KOPT-K1 (cell line): Measurements from ENCODE around the gene WWC1.

ENCODE experiments used
- H3K27ac ChIP-seq: fragments of 200-600 bp; sonication (generic); 2 replicates; pipeline ENCODE4 v1.5.1; 2016; ENCODE audit warnings: antibody characterized with exemption, mild to moderate bottlenecking, low read depth, low read length; ENCODE audit not compliant: poor library complexity, severe bottlenecking
- H3K36me3 ChIP-seq: fragments of 200-600 bp; sonication (generic); 2 replicates; pipeline ENCODE4 v1.5.1; 2017; ENCODE audit warnings: antibody characterized with exemption, mild to moderate bottlenecking, low read length, moderate library complexity; ENCODE audit not compliant: insufficient read depth
- H3K9me3 ChIP-seq: fragments of 200-600 bp; sonication (generic); 2 replicates; pipeline ENCODE4 v1.5.1; 2017; ENCODE audit warnings: antibody characterized with exemption, low read length, mild to moderate bottlenecking; ENCODE audit not compliant: insufficient read depth, poor library complexity, severe bottlenecking

Gene WWC1

DNA sequence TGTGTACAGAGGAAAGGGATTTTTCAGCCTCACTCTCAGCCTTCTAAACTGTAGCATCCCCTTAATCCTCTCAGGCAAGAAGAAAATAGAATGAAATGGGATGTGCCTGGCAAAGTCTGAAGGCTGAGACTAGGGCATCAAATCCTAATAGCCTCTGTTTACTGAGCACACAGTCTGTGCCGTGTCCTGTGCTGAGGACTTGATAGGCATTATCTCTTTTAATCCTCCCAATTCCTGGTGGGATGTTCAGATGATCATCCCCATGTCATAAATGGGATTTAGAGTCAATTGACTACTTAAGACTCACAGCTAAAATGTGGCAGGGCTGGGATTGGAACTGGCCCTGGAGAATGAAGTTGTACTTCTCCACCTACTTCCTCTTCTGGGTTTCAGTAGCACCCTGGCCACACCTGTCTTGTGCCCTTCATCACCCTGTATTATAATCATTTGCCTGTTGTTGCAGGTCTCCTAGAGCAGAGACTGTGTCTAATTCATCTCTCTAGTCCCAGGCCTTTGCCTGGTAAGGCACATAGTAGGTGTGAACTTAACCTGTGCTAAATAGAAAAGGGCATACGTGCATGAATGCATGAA, 81.0 kb downstream of the WWC1 start:
- H3K36me3 ChIP-seq = no peaks in the 10 kb centered on the region
- H3K27ac ChIP-seq = no peak overlapping the region

DNA sequence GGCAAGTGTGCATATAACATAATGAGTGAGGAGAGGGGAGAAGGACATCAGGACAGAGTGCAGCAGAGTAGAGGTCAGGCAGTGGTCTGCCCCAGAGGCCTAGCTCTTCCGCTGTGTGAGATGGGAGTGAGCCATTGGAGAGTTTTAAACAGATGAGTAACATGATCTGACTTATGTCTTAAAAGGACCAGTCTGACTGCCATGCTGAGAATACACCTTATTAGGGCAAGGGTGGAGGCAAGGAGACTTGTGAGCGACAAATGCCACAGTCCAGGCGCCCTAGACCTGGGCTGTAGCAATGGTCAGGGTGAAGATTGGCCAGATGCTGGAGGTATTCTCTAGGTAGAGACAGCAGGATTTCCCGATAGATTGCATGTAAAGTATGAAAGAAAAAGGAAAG, 83.1 kb downstream of the WWC1 start:
- Histone ChIP-seq H3K27ac (no peak overlapping the region), H3K36me3 (no peaks in the 10 kb centered on the region), H3K9me3 (no peaks in the 10 kb centered on the region)

More for the DNA sequence above, 81.0 kb downstream of the WWC1 start:
- no peaks in the 10 kb centered on the region for H3K9me3 ChIP-seq

DNA sequence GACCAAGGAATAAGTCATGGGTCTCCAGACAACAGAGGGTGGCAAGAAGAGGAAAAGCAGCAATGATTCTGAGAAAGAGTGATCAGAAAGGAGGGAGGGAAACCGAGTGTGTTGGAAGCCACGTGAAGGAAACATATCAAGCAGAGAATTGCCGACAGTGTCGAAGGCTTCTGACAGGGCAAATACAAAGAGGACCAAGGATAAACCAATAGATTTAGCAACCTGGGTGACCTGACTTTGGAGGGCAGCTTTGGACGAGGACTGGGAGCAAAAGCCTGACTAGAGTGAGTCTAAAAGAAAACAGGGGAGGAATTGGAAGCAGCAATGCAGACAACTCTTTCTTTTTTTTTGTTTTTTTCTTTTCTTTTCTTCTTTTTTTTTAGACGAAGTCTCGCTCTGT, 83.8 kb downstream of the WWC1 start:
- Histone ChIP-seq H3K27ac (no peak overlapping the region), H3K36me3 (no peaks in the 10 kb centered on the region), H3K9me3 (no peaks in the 10 kb centered on the region)

DNA sequence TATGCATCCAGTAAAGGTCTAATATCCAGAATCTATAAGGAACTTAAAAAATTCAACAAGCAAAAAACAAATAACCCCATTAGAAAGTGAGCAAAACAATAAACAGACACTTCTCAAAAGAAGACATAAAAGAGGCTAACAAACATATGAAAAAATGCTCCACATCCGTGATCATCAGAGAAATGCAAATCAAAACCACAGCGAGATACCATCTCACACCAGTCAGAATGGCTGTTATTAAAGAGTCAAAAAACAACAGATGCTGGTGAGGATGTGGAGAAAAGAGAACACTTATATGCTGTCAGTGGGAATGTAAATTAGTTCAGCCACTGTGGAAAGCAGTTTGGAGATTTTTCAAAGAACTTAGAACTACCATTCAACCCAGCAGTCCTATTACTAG, 86.1 kb downstream of the WWC1 start:
- H3K36me3 ChIP-seq = no peaks in the 10 kb centered on the region
- H3K27ac ChIP-seq = no peak overlapping the region
- H3K9me3 ChIP-seq = no peaks in the 10 kb centered on the region

DNA sequence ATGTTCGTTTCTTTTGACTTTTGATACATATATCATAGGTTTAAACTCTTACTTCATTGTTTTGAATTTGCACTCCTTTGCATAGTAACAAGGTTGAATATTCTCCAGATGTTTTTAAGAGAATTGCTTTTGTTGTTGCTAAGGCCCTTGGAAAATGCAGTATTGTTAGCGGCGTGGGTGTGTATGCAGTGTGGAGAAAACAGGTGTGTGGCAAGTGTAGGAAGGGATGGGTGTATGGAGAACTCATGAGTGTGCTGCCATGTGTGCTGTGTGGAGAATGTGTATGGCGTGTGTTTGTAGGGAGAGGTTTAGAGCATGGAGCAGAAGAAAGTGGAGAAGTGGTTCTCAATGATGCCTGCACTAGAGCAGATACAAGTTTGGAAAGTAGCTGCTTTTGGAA, 87.3 kb downstream of the WWC1 start:
- no peak overlapping the region for H3K27ac ChIP-seq
- H3K36me3 ChIP-seq = no peaks in the 10 kb centered on the region
- H3K9me3 ChIP-seq = no peaks in the 10 kb centered on the region

DNA sequence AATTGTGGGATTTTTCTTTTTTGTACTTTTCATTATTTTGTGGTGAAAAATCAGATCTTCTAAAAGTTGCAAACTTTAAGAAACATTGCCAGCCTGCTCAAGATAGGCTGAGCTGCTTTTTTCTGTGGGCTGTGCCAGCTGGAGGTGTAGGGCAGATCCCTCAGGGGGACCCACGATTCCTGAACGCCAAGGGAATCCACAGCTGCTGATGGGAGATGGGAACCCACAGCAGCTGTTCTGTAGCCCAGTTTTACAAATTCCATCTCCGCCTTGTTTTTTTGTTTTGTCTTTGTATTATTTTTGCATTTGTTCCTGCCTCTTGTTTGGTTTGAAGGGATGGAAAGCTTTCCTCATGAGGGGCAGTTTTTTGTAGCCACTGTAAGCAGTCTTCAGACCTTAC, 91.0 kb downstream of the WWC1 start:
- Histone ChIP-seq H3K9me3 (peaks cover 5% of the 10 kb centered on the region), H3K27ac (no peak overlapping the region), H3K36me3 (no peaks in the 10 kb centered on the region)

DNA sequence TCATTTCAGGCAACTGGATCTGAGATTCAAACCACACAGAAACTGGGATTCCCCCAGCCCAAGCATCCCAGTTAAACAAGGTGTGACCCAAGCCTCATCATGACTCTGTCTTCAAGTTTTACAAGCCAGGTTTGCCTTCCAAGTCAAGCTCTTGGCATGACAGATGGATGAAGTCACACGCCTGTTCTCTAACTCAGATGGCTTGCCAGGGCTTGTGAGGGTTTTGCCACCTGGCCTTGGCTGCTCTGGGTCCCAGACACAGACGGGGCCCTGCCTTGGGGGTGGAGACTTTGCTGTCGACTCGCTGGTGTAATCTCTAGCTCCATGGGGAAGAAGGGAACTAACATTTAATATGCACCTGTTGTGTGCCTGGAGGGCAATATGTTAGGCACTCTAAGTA, 99.0 kb downstream of the WWC1 start:
- Histone ChIP-seq H3K27ac (no peak overlapping the region), H3K36me3 (no peaks in the 10 kb centered on the region), H3K9me3 (peaks cover 19% of the 10 kb centered on the region)

DNA sequence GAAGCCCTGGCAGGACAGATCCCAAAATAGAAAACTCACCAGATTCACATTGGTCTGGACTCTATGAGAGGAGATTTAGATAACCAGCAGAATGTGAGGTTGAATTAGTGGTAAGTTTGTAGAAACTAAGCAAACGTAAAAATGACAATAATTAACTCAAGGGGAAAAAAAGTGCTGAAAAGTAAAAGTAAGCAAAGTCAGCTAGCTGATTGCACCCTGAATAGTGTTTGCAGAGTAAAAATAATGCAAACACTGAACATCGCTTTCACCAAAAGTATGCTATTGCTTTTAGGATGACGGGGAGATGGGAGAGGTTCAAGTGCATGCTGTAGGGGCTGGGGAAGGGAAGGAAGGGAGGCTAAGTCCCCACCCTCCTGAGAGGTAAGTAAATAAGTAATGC, 102.3 kb downstream of the WWC1 start:
- H3K27ac ChIP-seq = no peak overlapping the region
- peaks cover 19% of the 10 kb centered on the region for H3K9me3 ChIP-seq
- no peaks in the 10 kb centered on the region for H3K36me3 ChIP-seq

DNA sequence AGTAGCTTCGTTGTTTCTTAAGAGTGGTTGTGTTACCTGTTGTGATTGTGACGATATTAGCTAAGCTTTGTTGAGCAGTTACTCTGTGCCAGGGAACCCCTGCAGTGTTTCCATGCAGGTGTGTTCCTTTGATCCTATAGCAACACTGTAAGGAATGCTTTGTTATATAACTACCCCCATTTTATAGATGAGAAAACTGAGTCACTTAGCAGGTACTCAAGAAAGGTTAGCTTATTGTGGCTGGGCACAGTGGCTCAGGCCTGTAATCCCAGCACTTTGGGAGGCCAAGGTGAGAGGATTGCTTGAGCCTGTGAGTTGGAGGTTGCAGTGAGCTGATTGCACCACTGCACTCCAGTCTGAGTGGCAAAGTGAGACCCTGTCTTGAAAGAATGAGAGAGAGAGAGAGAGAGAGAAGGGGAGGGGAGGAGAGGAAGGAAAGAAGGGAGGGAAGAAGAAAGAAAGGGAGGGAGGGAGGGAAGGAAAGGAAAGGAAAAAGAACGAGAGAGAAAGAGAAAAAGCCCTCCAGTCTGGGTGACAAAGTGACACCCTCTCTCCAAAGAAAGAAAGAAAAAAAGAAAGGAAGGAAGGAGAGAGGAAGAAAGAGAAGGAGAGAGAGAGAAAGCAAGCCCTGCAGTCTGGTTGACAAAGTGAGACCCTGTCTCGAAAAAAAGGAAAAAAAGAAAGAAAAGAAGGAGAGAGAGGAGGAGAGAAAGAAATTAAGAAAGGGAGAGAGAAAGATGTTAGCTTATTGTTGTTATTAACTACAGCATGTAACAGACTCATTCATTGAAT, 109.2 kb downstream of the WWC1 start:
- H3K36me3 ChIP-seq = no peaks in the 10 kb centered on the region
- no peaks in the 10 kb centered on the region for H3K9me3 ChIP-seq
- no peak overlapping the region for H3K27ac ChIP-seq

DNA sequence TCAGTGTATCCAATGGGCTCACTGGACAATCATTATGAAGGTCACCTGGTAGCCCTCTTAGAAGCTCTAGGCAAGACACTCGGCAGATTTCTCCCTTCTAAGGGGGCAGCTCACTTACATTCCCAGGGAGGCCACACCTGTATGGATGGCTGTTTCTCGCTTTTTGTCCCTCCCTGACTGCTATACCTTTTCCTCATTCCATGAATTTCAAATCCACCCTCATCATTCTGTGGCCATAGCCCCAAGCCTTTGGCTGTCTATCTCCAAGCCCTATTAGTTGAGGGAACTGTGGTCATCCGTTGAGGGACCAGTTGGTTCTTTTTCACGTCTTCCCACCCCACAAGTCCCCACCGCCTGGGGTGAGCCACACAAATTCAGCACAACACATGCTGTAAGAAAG, 109.8 kb downstream of the WWC1 start:
- Histone ChIP-seq H3K9me3 (no peaks in the 10 kb centered on the region), H3K27ac (no peak overlapping the region), H3K36me3 (no peaks in the 10 kb centered on the region)

DNA sequence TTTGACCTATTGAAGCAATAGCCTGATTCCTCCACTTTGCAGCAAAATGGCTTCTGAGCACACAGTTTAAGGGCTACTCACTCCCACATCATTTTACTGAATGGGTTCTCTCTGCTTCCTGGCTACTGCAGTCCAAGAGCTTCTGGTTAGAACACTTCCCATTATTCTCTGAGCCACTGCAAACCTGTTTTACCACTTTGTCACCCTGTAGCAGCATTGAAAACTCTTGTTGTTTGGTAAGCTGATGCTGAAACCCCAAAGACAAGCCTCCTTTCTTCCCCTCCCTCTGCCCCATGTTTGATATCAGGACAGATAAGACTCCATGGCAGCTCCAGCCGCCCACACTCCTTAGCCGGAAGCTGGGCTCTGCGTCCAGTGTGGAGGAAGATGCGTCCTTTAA, 110.4 kb downstream of the WWC1 start:
- H3K36me3 ChIP-seq = no peaks in the 10 kb centered on the region
- no peak overlapping the region for H3K27ac ChIP-seq
- no peaks in the 10 kb centered on the region for H3K9me3 ChIP-seq

DNA sequence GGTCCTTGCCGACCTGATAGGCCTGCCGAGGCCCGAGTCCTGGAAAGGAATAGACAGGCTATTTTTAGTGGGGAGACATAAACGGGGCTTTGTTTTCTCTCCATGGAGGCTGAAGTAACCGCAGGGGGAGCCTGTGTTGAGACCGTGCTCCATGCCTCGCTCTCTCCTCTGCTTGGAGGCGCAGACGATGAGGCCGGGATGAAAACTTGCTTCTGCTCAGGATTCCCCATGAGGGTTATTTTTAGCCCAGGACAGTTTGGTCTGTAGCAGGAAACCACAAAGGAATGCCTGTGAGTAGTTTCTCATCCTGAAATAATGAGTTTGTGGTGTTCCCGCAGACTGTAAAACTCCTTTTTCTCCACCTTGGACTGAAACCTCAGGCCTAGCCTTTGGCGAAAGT, 112.9 kb downstream of the WWC1 start:
- no peak overlapping the region for H3K27ac ChIP-seq
- H3K9me3 ChIP-seq = no peaks in the 10 kb centered on the region
- no peaks in the 10 kb centered on the region for H3K36me3 ChIP-seq

DNA sequence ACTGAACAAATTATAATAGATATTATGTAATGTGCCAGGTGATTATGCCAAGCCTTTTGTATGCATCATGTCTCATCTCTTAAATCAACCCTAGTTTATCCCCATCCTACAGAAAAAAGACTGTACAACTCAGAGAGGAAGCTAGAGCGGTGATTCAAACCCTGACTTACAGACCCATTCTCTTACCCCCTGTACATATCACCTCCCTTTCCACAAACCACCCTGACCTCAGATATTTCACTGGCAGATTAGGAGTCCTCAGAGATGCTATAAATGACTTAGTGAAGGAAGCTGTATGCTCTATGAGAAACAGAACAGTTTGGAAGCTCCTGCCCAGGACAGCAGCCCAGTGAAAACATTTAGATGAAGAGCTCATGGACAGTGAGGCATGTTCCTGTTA, 115.8 kb downstream of the WWC1 start:
- no peaks in the 10 kb centered on the region for H3K36me3 ChIP-seq
- no peak overlapping the region for H3K27ac ChIP-seq
- no peaks in the 10 kb centered on the region for H3K9me3 ChIP-seq

DNA sequence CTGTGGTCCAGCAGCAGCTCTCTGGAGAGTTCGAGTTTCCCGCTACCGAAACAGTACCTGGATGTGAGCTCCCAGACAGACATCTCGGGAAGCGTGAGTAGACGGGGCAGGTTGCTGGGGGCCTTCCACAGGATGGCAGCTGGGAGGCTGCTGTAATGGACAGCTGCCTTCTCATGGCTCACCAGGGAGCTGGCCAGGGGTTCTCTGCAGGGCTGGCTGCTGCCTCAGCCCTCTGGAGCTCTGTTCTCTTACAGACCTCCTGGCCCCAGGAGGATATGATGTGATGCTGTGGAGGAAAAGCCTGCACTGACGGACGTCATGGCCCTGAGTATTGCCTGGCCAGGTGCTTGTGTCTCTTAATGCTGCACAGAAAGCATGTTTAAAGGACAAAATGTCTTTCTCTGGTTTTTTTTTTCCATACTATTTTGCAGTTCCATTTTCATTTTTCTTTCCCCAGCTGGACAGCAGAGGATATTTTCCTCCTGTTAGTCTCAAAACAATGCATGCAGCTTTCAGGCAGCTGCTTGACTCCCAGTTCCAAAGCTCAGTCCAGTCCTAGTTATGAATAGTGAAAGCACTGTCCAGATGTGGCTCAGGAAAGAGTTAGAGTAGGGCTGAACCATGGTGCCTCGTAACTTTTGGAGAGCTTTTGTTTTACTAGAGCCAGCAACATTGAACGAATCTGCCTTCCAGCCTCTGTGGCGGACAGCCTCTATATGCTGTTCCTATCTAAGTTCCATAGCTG, 117.3 kb downstream of the WWC1 start:
- no peaks in the 10 kb centered on the region for H3K36me3 ChIP-seq
- no peaks in the 10 kb centered on the region for H3K9me3 ChIP-seq
- no peak overlapping the region for H3K27ac ChIP-seq

DNA sequence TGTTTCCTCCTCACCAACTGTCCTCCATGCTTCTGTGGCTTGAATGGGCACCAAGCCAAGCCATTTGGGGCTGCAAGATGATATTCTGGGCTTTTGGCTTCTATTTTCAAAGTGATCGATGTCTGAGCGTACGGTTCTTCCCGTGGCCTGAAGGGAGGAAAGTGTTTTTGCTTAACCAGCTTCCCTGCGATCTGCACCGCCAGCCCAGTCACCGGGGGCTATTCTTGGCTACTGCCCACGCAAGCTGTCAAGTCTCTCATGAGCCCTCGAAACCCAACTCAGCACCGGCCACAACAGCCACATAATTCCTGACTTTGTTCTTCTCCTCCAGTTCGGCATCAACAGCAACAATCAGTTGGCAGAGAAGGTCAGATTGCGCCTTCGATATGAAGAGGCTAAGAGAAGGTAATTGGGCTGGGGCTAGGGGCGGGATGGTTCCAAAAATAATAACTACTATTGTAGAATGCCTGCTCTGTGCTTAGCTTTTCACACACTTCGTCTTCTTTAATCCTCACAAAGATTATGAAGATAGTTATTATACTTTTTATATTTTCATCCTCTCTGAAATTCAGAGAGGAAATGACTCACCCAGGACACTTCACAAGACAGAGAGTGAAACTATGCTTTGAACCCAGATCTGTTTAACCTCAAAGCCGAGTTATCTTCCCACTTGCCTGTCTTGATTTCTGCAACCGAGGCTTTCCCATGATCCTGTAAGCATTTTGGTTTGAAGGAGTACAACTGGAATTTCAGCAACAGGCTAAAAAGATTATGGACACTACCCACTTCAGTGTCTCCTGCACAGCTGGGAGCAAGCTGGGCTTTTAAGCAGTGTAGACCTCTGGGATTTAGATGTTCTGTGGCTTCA, 118.4 kb downstream of the WWC1 start:
- H3K9me3 ChIP-seq = no peaks in the 10 kb centered on the region
- no peak overlapping the region for H3K27ac ChIP-seq
- H3K36me3 ChIP-seq = no peaks in the 10 kb centered on the region
